Left ventricle myocardium inferior (tissue), 1 donor: ENCODE data around the gene TRAK2. TPM values are rescaled to one million over a fixed set of nuclear protein-coding genes. Genes with fewer than 3 reads are reported as not detected.

Experiments
- DNase-seq: peaks from one replicate; pipeline ENCODE4 v3.0.0-alpha.2; 2020
- H3K27ac ChIP-seq: fragments of 200-600 bp; replicated peaks from 2 replicates; pipeline ENCODE4 v1.8.0; 2021
- H3K27me3 ChIP-seq: fragments of 200-600 bp; 2 replicates; pipeline ENCODE4 v1.8.0; 2021; ENCODE audit warnings: low read depth
- H3K36me3 ChIP-seq: fragments of 200-600 bp; 2 replicates; pipeline ENCODE4 v1.8.0; 2021
- H3K4me1 ChIP-seq: fragments of 200-600 bp; 2 replicates; pipeline ENCODE4 v1.8.0; 2021
- H3K4me3 ChIP-seq: fragments of 200-600 bp; 2 replicates; pipeline ENCODE4 v1.8.0; 2021; ENCODE audit warnings: mild to moderate bottlenecking, moderate library complexity
- H3K9me3 ChIP-seq: fragments of 200-600 bp; replicated peaks from 2 replicates; pipeline ENCODE4 v1.8.0; 2021
- CTCF ChIP-seq: fragments of 200-600 bp; IDR thresholded peaks from 2 replicates; pipeline ENCODE4 v1.8.0; 2021; ENCODE audit warnings: antibody characterized with exemption, mild to moderate bottlenecking, borderline replicate concordance
- intact Hi-C: fragments of 100-400 bp; cut with micrococcal nuclease; formaldehyde crosslinking; loops from one replicate; pipeline ENCODE4 v1.11.0; 2022
- total RNA-seq: library from RNA; stranded (reverse); fragmentation: NEBNext Ultra II Directional; extraction: Animal tissue kit (Norgen Biotek cat#: 25700); gene quantifications from one replicate; pipeline ENCODE4 v1.2.1, GENCODE V29; 2021
- donor health status: DM: no; HTN: yes; CAD: no; lungs with severe emphysema.

TRAK2 gene
- total RNA-seq, 1 donor from 2014 or later = 169 TPM

GRCh38 chr2:201483342-201483741, 32.1 kb upstream of the TRAK2 start:
- DNase-seq = no peak
- Histone ChIP-seq H3K27ac (peak overlapping the region; percentile 21), H3K9me3 (no peaks in the 10 kb centered on the region), H3K27me3 (no peaks in the 10 kb centered on the region), H3K4me3 (no peak overlapping the region), H3K4me1 (no peaks in the 10 kb centered on the region), H3K36me3 (peaks cover 44% of the 10 kb centered on the region)
- TF ChIP-seq CTCF = no peak
- intact Hi-C loops = no loop called here

GRCh38 chr2:201482543-201482942, 31.3 kb upstream of the TRAK2 start:
- no peak for DNase-seq
- H3K27me3 ChIP-seq = no peaks in the 10 kb centered on the region
- intact Hi-C loops = no loop called here
- no peak overlapping the region for H3K27ac ChIP-seq
- no peaks in the 10 kb centered on the region for H3K9me3 ChIP-seq
- H3K4me1 ChIP-seq = no peaks in the 10 kb centered on the region
- TF ChIP-seq CTCF = no peak
- H3K36me3 ChIP-seq = peaks cover 51% of the 10 kb centered on the region
- H3K4me3 ChIP-seq = no peak overlapping the region

- intact Hi-C loops = no loop called here
- DNase-seq = no peak
- no peaks in the 10 kb centered on the region for H3K27me3 ChIP-seq
- TF ChIP-seq CTCF = no peak
- H3K4me1 ChIP-seq = peaks cover 8% of the 10 kb centered on the region
- H3K27ac ChIP-seq = no peak overlapping the region
- no peaks in the 10 kb centered on the region for H3K9me3 ChIP-seq
- no peak overlapping the region for H3K4me3 ChIP-seq
- H3K36me3 ChIP-seq = peaks cover 84% of the 10 kb centered on the region
Measured at GRCh38 chr2:201472411-201472810, 21.2 kb upstream of the TRAK2 start.

GRCh38 chr2:201471732-201472393, 20.6 kb upstream of the TRAK2 start:
- H3K36me3 ChIP-seq = peaks cover 84% of the 10 kb centered on the region
- DNase-seq = no peak

GRCh38 chr2:201470821-201471731, 19.8 kb upstream of the TRAK2 start:
- H3K27ac ChIP-seq = no peak overlapping the region
- intact Hi-C loops = no loop called here
- peaks cover 78% of the 10 kb centered on the region for H3K36me3 ChIP-seq
- H3K4me3 ChIP-seq = no peak overlapping the region
- no peaks in the 10 kb centered on the region for H3K9me3 ChIP-seq
- TF ChIP-seq CTCF = peak; percentile 43
- H3K27me3 ChIP-seq = no peaks in the 10 kb centered on the region
- DNase-seq = peak; percentile 16
- peaks cover 14% of the 10 kb centered on the region for H3K4me1 ChIP-seq

More at GRCh38 chr2:201471732-201472393, 20.6 kb upstream of the TRAK2 start:
- no peak for TF ChIP-seq CTCF
- H3K27ac ChIP-seq = no peak overlapping the region
- intact Hi-C loops = no loop called here
- H3K4me1 ChIP-seq = peaks cover 11% of the 10 kb centered on the region
- H3K4me3 ChIP-seq = no peak overlapping the region
- no peaks in the 10 kb centered on the region for H3K9me3 ChIP-seq
- no peaks in the 10 kb centered on the region for H3K27me3 ChIP-seq
